Progenitor cell of endocrine pancreas (in vitro differentiated cells): Measurements from ENCODE around the gene HTR3C. TPM values are rescaled to one million over a fixed set of nuclear protein-coding genes. Genes with fewer than 3 reads are reported as not detected.
"Not testable (repeated sequence)": the region's sequence is repeated elsewhere in the genome, so short reads cannot be mapped to it uniquely, and the experiment has no call there.

Experiments used
- DNase-seq: peaks from one replicate; pipeline ENCODE4 v3.0.0; 2021; ENCODE audit warnings: low spot score; ENCODE audit not compliant: unreplicated experiment
- H3K27ac Mint-ChIP-seq: 2 replicates; pipeline ENCODE4 v1.8.0; 2021; ENCODE audit warnings: mild to moderate bottlenecking, moderate library complexity, mixed read lengths
- H3K27me3 Mint-ChIP-seq: 2 replicates; pipeline ENCODE4 v1.8.0; 2021; ENCODE audit warnings: mixed read lengths
- H3K36me3 Mint-ChIP-seq: 2 replicates; pipeline ENCODE4 v1.8.0; 2022; ENCODE audit warnings: mixed read lengths; ENCODE audit not compliant: insufficient read depth
- H3K4me1 Mint-ChIP-seq: 2 replicates; pipeline ENCODE4 v1.8.0; 2021; ENCODE audit warnings: low read depth, mixed read lengths
- H3K4me3 Mint-ChIP-seq: 2 replicates; pipeline ENCODE4 v1.8.0; 2021; ENCODE audit warnings: low read depth, mild to moderate bottlenecking, moderate library complexity, mixed read lengths
- H3K9me3 Mint-ChIP-seq: 2 replicates; pipeline ENCODE4 v1.8.0; 2021; ENCODE audit warnings: low read depth, mixed read lengths
- total RNA-seq: library from RNA; stranded (reverse); gene quantifications from 2 replicates; pipeline ENCODE4 v1.2.1, GENCODE V29; 2021
- TF ChIP-seq, protein P1 (sequence below): fragments of 200-600 bp; sonication (generic); IDR thresholded peaks from one replicate; pipeline ENCODE4 v1.5.0; 2021; ENCODE audit warnings: antibody characterized with exemption, mild to moderate bottlenecking; ENCODE audit not compliant: unreplicated experiment

The HTR3C gene
- total RNA-seq, 1 donor from 2014 or later: not detected

DNA sequence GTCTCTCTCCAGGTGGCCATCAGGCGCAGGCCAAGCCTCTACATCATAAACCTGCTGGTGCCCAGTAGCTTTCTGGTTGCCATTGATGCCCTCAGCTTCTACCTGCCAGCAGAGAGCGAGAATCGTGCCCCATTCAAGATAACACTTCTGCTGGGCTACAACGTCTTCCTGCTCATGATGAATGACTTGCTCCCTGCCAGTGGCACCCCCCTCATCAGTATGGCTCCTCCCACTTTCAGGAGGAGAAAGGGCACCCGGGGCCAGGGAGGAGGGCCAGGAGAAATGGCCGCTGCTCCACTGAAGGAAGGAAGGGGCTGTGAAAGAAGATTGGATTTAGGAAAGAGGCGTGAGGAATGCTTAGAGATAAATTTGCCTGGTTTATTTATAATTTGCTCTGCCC lies 6.6 kb downstream of the HTR3C start:
- H3K27me3 Mint-ChIP-seq: peaks cover 13% of the 10 kb centered on the region
- no peak for DNase-seq

DNA sequence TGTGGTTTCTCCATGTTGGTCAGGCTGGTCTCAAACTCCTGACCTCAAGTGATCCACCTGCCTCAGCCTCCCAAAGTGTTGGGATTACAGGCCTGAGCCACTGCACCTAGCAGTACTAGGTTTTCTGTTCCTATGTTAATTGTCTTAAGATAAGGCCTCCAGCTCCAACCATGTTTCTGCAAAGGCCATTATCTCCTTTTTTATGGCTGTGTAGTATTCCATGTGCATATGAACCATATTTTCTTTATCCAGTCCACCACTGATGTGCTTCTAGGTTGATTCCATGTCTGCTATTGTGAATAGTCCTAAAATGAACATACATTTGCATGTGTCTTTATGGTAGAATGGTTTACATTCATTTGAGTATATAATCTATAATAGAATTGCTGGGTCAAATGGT lies 9.8 kb downstream of the HTR3C start:
- TF ChIP-seq, protein P1, sequence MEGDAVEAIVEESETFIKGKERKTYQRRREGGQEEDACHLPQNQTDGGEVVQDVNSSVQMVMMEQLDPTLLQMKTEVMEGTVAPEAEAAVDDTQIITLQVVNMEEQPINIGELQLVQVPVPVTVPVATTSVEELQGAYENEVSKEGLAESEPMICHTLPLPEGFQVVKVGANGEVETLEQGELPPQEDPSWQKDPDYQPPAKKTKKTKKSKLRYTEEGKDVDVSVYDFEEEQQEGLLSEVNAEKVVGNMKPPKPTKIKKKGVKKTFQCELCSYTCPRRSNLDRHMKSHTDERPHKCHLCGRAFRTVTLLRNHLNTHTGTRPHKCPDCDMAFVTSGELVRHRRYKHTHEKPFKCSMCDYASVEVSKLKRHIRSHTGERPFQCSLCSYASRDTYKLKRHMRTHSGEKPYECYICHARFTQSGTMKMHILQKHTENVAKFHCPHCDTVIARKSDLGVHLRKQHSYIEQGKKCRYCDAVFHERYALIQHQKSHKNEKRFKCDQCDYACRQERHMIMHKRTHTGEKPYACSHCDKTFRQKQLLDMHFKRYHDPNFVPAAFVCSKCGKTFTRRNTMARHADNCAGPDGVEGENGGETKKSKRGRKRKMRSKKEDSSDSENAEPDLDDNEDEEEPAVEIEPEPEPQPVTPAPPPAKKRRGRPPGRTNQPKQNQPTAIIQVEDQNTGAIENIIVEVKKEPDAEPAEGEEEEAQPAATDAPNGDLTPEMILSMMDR: no peak
- no peak overlapping the region for H3K27ac Mint-ChIP-seq
- H3K4me1 Mint-ChIP-seq: no peaks in the 10 kb centered on the region
- H3K27me3 Mint-ChIP-seq: peaks cover 5% of the 10 kb centered on the region
- no peaks in the 10 kb centered on the region for H3K9me3 Mint-ChIP-seq
- H3K36me3 Mint-ChIP-seq: no peaks in the 10 kb centered on the region
- DNase-seq: no peak
- no peak overlapping the region for H3K4me3 Mint-ChIP-seq

More for the DNA sequence above, 6.6 kb downstream of the HTR3C start:
- Mint-ChIP-seq H3K4me1 (no peaks in the 10 kb centered on the region), H3K27ac (no peak overlapping the region), H3K4me3 (no peak overlapping the region), H3K9me3 (no peaks in the 10 kb centered on the region), H3K36me3 (no peaks in the 10 kb centered on the region)
- TF ChIP-seq, protein P1: no peak

DNA sequence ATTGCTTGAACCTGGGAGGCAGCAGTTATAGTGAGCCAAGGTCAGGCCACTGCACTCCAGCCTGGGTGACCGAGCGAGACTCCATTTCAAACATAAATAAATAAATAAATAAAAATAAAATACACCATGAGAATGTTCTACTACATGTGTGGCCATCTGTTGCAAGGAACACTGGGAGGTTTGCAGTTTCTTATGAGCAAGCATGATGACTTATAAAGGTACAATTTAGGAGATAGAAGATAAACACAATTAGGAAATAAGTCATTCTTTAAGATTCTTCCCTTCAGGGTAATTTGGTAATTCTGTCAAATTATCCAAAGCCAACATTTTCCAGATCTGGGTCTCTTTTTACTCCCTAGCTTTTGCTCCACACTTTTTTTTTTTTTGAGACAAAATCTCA lies 13.4 kb downstream of the HTR3C start:
- TF ChIP-seq, protein P1: no peak
- Mint-ChIP-seq H3K27me3 (peaks cover 6% of the 10 kb centered on the region), H3K9me3 (peaks cover 8% of the 10 kb centered on the region), H3K27ac (no peak overlapping the region), H3K4me3 (no peak overlapping the region), H3K36me3 (peaks cover 1% of the 10 kb centered on the region), H3K4me1 (no peaks in the 10 kb centered on the region)
- no peak for DNase-seq

DNA sequence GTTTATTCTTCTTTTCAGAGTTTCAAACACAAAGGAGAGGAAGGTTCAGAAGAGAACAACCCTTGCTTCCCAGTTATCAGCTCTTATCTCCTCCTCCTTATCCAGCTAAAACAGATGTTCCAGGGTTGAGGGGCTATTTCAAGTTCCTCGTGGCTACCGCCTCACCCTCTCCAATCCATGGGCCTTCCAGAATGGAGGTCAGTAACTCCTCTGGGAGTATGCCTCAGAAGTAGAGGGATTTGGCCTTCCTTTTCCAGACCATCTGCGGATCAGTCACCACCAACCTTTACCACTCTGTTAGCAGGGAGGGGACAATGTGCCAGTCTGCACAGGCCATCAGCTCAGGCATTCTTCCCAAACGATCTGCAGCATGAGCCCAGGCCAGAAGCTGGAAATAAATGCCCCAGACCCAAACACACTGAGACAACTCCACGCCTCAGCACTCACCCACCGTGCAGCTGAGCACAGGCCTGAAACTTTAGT lies 14.8 kb downstream of the HTR3C start:
- Mint-ChIP-seq H3K4me1 (no peaks in the 10 kb centered on the region), H3K4me3 (no peak overlapping the region), H3K27me3 (peaks cover 6% of the 10 kb centered on the region), H3K9me3 (peaks cover 8% of the 10 kb centered on the region), H3K27ac (no peak overlapping the region), H3K36me3 (peaks cover 1% of the 10 kb centered on the region)
- DNase-seq: no peak
- TF ChIP-seq, protein P1: no peak

DNA sequence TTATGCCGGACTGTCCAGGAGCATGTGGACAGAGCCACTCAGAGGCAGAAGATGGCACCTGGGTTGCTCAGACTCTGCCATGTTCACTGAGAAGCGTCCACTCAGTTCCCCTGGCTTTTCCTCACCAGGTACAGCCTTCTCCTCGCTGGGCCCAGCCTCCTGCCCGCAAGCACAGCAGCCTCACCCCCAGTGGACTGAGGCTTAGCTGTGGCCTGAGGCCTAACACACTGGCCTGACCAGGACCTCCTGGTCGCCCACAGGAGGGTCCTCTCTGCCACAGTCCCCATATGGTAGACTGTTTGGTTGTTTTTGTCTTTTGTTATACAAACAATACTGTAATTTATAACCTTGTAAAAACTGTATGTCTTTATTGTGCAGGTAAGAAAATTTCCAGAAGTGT lies 15.5 kb downstream of the HTR3C start:
- Mint-ChIP-seq H3K4me1 (no peaks in the 10 kb centered on the region), H3K27ac (no peak overlapping the region), H3K36me3 (peaks cover 1% of the 10 kb centered on the region), H3K9me3 (peaks cover 8% of the 10 kb centered on the region), H3K4me3 (no peak overlapping the region), H3K27me3 (peaks cover 6% of the 10 kb centered on the region)
- TF ChIP-seq, protein P1: no peak
- no peak for DNase-seq

DNA sequence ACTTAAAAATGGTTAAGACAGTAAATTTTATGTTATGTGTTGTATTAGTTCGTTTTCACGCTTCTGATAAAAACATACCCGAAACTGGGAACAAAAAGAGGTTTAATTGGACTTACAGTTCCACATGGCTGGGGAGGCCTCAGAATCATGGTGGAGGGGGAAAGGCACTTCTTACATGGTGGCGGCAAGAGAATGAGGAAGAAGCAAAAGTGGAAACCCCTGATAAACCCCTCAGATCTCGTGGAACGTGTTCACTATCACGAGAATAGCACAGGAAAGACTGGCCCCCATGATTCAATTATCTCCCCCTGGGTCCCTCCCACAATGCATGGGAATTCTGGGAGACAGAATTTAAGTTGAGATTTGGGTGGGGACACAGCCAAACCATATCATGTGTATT lies 18.3 kb downstream of the HTR3C start:
- Mint-ChIP-seq H3K27ac (peak overlapping the region; percentile 70), H3K27me3 (peaks cover 20% of the 10 kb centered on the region)
- H3K36me3 Mint-ChIP-seq, H3K9me3 Mint-ChIP-seq, DNase-seq, H3K4me3 Mint-ChIP-seq, H3K4me1 Mint-ChIP-seq: not testable (repeated sequence)
